GM12875 (cell line): ENCODE data around the gene SPTLC2.
A peak's percentile ranks its signal among the peaks of the same experiment; 100 is the strongest.
"Not testable (repeated sequence)": the region's sequence is repeated elsewhere in the genome, so short reads cannot be mapped to it uniquely, and the experiment has no call there.

Experiments used
- H3K4me3 ChIP-seq: one replicate; pipeline ENCODE4 v1.5.1; 2011; ENCODE audit warnings: low read depth, low read length, control low read depth
- CTCF ChIP-seq: IDR thresholded peaks from 2 replicates; pipeline ENCODE4 v1.5.1; 2011; ENCODE audit warnings: low read depth, mild to moderate bottlenecking, control low read depth, inconsistent platforms, low read length, moderate library complexity, borderline replicate concordance; ENCODE audit not compliant: insufficient read depth

Gene SPTLC2

GRCh38 chr14:77554207-77554606 is 62.2 kb downstream of the SPTLC2 start:
- H3K4me3 ChIP-seq: no peak overlapping the region
- TF ChIP-seq CTCF: no peak

- no peak overlapping the region for H3K4me3 ChIP-seq
- TF ChIP-seq CTCF: no peak
Measured at GRCh38 chr14:77549451-77549850, 67.0 kb downstream of the SPTLC2 start.

- peak; percentile 23; the same call in 1 of the 2 replicates for TF ChIP-seq CTCF
- H3K4me3 ChIP-seq: no peak overlapping the region
Measured at GRCh38 chr14:77547512-77548180, 68.8 kb downstream of the SPTLC2 start.

- H3K4me3 ChIP-seq: not testable (repeated sequence)
Measured at GRCh38 chr14:77545171-77545570, 71.3 kb downstream of the SPTLC2 start.

- no peak for TF ChIP-seq CTCF
- H3K4me3 ChIP-seq: no peak overlapping the region
Measured at GRCh38 chr14:77544571-77544970, 71.9 kb downstream of the SPTLC2 start.

GRCh38 chr14:77543637-77544334 is 72.7 kb downstream of the SPTLC2 start:
- no peak for TF ChIP-seq CTCF
- no peak overlapping the region for H3K4me3 ChIP-seq

- H3K4me3 ChIP-seq: no peak overlapping the region
- TF ChIP-seq CTCF: no peak
Measured at GRCh38 chr14:77543240-77543551, 73.2 kb downstream of the SPTLC2 start.
